Stimulated activated CD4-positive, alpha-beta T cell treated with anti-CD3 and anti-CD28 coated beads, Interleukin-2, amount 100 ng/mL, for 24 hours (primary cell): Measurements from ENCODE around the gene HDAC7.
A peak's percentile ranks its signal among the peaks of the same experiment; 100 is the strongest.
"Not testable (repeated sequence)": the region's sequence is repeated elsewhere in the genome, so short reads cannot be mapped to it uniquely, and the experiment has no call there.

Source experiments
- DNase-seq, 2 donors: peaks; one replicate each; pipeline ENCODE4 v3.0.0-alpha.2; 2020

Gene HDAC7

DNA sequence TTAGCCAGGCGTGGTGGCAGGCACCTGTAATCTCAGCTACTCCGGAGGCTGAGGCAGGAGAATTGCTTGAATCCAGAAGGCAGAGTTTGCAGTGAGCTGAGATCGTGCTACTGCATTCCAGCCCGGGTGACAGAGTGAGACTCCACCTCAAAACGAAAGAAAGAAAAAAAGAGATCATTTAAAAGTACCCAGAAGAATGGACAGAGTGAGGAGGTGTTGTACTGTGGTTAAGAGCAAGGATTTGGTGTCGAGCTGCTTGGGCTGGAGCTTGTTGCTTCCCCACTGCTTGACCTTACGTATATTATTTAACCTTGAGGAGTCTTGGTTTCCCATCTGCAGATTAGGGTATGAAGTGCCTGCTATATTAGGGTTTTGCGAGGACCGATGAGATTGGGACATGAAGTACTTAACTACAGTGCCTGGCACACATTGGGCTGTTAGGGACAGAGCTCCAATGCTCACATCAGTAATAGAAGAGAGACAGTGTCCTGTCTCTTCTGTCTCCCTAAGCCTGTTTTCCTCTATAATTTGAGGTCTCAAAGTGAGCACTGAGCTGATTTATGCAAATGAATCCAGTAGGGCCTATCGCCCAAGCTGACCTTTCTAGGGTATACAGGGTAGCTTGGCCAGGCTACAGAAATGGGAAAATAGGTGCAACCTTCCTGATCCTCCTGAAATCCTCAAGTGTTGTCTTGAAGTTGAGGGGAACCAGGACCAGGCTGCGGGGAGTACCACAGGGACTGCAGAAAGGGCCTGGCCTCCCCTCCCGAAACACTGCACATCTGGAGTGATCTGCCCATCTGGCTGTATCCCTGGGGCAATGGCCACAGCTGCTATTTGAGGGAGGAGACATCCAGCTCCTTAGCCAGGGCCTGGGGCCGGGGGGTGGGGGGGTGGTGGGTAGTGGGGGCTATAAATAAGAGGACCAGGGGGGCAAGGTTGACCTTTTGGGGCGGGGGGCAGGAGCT, 8.6 kb upstream of the HDAC7 start:
- DNase-seq = no peak

DNA sequence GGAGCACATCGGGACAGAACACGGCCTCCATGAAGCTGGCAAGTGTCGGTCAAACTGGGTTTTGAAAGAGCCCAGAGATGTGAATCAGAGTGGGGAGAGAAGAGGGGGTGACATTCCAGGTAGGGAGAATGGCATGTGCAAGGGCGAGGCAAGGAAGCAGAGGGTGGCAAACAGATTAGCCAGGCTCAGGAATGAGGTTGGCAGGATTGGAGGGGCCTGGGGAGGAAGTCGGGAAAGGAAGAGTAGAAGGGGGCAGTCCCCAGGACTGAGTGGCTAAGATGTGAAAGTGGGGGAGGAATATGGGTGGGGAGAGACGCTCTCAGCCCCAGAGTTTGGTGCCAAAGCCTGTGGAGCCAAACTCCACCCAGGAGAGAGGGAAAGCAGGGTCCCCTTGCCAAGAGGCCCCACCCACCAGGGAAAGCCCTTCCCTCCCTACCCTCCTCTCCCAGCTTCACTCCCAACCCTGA, 5.5 kb upstream of the HDAC7 start:
- DNase-seq = no peak

GRCh38 chr12:47824635-47825034, 4.9 kb upstream of the HDAC7 start:
- DNase-seq = no peak

GRCh38 chr12:47824198-47824597, 4.5 kb upstream of the HDAC7 start:
- no peak for DNase-seq

DNA sequence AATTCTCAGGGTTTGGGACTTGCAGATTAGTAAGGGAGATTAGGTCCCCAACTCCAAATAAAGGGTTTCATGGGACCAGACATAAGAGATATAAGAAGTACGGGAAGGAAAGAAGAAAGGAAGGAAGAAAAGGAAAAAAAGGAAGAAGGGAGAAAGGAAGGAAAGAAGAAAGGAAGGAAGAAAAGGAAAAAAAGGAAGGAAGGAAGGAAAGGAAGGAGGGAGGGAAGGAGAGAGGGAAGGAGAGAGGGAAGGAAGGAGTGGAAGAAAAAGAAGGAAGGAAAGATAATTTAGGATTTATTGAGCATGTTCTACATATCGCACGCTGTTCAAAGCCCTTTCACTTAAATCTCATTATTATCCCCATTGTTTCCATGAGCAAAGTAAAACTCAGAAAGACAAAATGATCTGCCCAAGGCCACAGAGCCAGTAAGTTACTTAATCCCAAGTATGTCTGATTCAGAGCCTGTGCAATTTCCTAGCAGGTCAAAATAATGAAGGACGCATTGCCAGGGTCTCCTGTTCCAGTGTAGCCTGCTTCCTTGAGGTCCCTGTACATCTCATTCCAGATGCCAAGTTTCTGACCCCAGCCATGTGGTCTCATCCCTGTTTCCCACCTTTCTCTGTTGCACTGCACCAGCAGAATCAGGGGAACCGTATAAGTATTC, 3.9 kb upstream of the HDAC7 start:
- DNase-seq = no peak

DNA sequence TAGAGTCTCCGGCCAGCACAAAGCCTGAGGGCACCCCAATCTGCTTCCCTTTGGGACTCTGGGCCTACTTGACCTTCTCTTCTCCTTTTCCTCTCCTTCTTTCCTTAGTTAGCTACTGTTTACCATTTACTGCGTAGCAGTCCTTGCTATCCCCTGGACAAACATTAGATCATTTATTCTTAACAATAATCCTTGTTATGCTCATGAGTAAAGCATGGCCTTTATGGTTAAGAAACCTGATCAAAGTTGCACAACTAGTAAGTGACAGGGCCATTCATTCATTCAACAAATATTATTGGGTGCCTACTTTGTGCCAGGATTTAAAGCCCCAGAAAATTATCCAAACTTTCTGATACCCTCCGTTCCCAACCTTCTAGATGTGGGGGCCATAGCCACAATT, 3.2 kb upstream of the HDAC7 start:
- DNase-seq = no peak

DNA sequence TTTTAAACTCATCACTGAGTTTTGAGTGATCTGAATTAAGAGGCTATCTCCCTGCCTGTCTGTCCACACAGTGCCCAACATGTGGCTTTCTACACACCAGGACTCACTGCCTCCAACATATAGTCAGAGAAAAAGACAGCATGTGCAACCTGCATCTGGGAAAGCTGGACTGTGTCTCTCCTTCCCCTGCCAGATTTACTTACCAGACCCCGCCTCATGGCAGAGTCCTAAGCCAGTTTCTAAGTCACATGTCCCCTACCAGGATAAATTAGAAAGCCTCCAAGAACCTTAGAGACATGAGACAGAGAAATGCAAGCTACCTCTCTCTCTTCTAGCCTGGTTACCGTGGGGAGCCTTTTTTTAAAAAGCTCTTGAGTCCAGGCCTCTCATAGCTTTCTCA, 2.7 kb upstream of the HDAC7 start:
- no peak for DNase-seq

GRCh38 chr12:47821346-47821706, 1.6 kb upstream of the HDAC7 start:
- no peak for DNase-seq

DNA sequence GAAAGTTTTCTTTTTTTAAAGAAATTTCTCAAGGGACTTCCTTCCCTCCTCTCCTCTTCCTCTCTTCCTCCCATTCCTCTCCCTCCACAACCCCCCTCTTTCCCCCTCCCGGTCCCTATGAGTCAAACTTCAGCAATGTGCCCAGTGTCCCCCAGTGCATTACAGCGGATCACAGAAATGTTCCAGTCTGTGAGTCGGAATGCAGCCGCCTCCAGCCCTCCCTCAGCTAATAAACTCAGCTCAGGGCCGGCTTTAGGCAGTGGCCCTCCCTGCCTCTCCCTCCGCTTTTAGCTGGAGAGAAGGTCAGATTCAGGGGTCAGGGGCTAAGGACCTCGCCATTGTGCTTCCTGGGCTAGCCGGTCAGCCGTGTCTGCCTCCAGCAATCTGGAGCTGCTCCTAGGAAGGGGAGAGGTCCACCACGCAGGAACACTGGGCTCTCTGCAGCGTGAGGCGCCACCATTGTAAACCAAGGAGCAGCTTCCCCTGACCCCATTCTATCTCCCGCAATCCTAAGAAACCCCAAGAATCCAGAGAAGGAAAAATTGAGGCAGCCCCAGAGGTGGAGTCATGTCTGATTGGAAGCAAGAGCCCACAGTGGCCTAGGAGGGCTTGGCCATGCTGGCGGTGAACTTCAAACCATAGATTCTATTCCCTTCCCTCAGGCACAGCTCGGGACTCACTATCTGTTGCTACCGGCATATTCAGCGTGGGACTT, 1.1 kb upstream of the HDAC7 start:
- DNase-seq = no peak

DNA sequence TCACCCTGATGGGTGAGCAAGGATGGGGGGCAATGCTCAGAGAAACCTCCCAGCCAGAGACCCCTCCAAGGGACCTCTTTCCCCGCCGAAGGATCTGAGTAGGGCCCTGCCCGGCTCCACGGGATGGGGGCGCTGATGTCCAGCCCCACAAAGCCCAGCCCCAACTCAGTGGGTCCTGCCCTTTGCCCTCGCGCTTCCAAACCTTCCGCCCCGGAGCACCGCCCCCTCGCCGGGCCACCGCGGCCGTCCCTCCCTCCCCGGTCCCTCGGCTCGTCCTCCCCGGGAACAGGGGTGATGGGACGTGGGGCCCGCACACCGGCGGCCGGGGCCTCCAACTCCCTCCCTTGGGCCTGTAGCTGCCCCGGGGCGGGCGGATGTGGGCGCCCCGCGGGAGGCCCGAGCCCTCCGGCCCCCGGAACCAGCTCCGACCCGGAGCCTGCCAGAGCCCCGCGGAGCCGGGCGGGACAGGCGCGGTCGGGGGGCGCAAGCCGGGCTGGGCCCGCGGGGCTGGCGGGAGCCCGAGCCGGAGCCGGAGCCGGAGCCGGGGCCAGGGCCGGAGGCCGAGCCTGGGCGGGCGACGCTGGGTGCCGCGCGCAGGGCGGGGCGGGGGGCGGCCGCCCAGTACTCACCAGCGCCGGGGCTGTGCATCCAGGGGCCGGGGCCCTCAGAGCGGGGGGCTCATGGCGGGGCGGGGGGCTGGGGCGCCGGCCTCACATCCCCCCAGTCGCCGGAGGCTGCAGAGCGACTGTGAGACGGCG, 386 bp downstream of the HDAC7 start:
- DNase-seq = peak; percentile 61 to 75

GRCh38 chr12:47818467-47819137, 1.1 kb downstream of the HDAC7 start:
- peak; percentile 50 to 55 for DNase-seq

GRCh38 chr12:47818007-47818376, 1.7 kb downstream of the HDAC7 start:
- no peak for DNase-seq

DNA sequence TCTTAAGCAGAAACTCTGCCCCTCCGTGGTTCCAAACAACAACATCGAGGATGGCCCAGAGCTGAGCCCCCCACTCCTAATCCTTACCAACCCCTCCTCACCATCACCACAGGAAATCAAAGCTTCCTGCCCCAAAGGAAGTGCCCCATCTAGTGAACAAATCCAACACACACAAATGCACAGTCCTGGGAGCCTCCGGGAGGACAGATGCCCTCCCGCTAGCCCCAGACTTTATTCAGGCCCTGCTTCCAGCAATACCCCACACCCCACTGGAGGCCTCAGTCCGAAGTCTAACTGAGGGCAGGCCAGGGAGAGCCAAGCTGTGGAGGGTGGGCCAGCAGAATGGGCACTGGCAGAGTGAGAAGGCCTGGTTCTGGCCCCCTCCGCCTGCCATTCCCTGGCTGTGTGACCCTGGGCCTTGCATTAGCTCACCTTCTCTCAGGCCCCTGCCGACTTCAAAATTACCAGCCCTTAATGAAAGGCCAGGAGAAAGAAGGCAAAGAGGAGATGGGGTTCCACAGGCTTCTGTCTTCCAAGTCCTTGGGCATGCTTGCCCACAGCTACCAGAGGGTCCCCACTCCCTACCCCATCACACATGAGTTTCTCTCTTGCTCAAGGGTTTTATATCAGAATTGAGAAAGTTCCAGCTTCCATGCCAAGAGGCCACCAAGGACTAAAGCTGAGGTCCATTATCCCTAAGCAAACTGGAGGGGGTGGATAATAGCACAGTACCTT, 2.3 kb downstream of the HDAC7 start:
- DNase-seq = no peak

DNA sequence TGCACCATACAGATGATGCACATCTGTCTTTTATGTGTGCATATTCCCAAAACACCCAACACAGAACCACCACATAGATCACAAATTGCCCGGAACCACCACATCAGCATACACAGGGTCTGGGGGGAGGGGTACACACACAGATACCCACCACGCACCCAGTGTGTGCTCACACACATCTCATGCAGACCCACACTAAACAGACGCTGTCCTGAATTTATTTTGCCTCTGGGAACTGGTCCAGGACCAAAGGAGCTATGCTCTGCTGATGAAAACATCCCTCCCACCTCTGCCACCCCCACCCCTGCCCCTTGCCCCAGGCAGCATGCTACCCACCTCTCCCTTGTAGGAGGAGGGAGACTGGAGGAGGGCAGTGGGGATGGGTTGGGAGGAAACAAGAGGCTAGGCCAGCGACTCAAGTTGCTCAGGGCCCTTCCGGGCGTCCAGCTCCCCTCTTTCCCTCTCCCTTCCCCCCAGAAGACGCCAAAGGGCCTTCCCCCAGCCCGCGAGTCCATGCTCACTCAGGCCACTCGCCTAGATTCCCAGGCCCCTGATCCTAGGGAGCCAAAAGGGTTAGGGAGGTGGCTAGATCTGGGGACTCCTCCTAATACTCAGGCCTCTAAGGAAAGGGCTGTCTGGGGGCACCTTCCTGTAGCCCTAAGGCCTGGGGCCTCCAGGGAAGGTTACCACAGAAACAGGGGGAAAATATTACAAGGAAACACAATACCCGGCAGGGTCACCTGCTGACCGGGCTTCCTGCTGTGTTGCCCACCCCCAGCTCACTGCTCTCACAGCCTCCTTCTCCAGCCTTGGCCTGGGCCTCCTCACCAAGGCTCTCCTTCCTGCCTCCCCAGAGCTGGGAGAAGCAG, 3.1 kb downstream of the HDAC7 start:
- no peak for DNase-seq

GRCh38 chr12:47815447-47815846, 4.3 kb downstream of the HDAC7 start:
- DNase-seq = not testable (repeated sequence)

- DNase-seq = no peak
Observed at GRCh38 chr12:47814539-47815170, 5.0 kb downstream of the HDAC7 start.

DNA sequence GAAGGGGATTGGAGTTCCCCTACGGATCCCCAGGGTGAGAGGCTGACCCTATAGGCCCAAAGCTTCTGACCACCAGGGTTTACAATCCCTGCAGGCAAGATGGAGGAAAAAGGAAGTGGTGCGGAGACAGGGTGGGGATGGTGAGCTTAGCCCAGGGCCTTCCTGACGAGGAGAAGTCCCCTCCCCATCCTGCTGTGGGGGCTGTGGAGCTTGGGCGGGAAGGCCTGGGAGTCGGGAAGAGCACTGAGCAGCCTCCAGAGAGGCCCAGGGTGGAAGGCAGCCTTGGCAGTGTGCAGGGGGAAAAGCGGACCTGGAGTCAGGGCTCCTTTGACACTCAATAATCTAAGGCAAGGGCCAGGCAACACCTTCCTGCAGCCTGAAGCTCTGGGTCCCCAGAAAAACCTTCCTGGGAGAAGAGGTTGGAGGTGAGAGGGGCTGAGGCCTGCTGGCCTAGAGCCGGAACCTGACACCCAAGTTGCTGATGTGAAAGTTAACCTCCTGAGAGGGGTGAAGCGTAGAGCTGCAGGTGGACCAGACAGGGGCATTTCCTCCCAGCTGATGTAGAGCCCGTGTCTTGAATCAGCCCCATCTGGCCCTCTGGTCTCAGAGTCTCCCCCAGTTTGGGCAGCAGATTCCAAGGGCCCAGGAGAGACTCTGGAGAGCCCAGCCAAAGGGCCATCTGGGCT, 6.0 kb downstream of the HDAC7 start:
- no peak for DNase-seq

DNA sequence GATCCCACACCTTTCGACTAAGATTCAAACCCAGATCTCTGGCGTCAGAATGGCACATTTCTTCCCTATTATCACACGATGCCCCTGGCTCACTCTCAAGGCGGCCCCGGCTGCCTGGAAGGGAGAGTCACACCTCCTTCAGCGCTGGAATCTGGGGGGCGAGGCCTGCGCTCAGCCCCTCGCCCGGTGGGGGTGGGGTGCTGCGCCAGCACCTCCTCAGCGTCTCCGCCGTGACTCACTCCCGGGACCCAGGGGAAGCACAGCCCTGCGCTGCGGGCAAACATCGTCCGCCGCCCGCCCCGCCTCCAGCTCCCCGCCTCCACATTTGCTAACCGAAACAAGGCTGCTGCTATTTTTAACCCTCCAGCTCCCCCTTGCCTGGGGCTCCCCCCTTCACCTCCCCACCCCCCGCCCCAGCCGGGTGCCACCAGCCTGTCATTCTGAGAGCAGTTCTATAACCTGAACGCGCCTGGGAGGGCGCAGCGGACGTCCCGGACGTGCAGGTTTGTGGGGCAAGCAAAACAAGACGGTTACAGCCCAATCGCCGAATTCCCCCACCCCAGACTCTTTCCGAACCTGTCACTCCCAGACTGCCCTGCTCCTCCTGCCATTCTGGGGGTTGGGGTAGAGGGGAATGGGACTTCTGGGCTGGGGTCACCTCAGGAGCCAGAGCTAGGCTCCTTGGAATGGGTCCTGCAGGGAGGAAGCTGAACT, 6.7 kb downstream of the HDAC7 start:
- peak; percentile 92 to 93 for DNase-seq
